Lung (tissue), 12 donors: ENCODE data around the gene PRPF8. TPM values are rescaled to one million over a fixed set of nuclear protein-coding genes. Genes with fewer than 3 reads are reported as not detected.

Experiments used
- ATAC-seq: fragments of 200-7000 bp; cut with Tn5 transposase; one replicate; pipeline ENCODE4 v1.9.1; 2020; ENCODE audit warnings: moderate number of reproducible peaks; ENCODE audit not compliant: insufficient read depth, low FRiP score
- DNase-seq, 3 donors: peaks; one replicate each; pipeline ENCODE4 v3.0.0-alpha.2; 2013 to 2017
- H3K27ac ChIP-seq, 2 donors: one replicate each; pipeline ENCODE4 v1.5.1; 2013; ENCODE audit warnings: mild to moderate bottlenecking in 2 of 2, moderate library complexity in 2 of 2, control low read depth in 1 of 2, inconsistent platforms in 1 of 2, low read depth in 1 of 2, low read length in 1 of 2
- H3K27me3 ChIP-seq, 3 donors: one replicate each; pipeline ENCODE4 v1.5.1; 2013; ENCODE audit warnings: low read length in 2 of 3; ENCODE audit not compliant: control insufficient read depth in 3 of 3, insufficient read depth in 3 of 3
- H3K36me3 ChIP-seq, 4 donors: one replicate each; pipeline ENCODE4 v1.5.1; 2013; ENCODE audit warnings: low read length in 4 of 4, mild to moderate bottlenecking in 1 of 4, moderate library complexity in 1 of 4; ENCODE audit not compliant: control insufficient read depth in 4 of 4, insufficient read depth in 4 of 4
- H3K4me1 ChIP-seq, 5 donors: one replicate each; pipeline ENCODE4 v1.5.1; 2013; ENCODE audit warnings: low read length in 5 of 5, mild to moderate bottlenecking in 2 of 5, moderate library complexity in 1 of 5; ENCODE audit not compliant: control insufficient read depth in 5 of 5, insufficient read depth in 5 of 5
- H3K4me3 ChIP-seq: one replicate; pipeline ENCODE4 v1.5.1; 2013; ENCODE audit warnings: mild to moderate bottlenecking, control low read depth, moderate library complexity
- H3K9ac ChIP-seq, 2 donors: one replicate each; pipeline ENCODE4 v1.5.1; 2013; ENCODE audit warnings: low read length in 2 of 2, control low read depth in 1 of 2; ENCODE audit not compliant: insufficient read depth in 1 of 2
- H3K9me3 ChIP-seq, 4 donors: one replicate each; pipeline ENCODE4 v1.5.1; 2013; ENCODE audit warnings: low read length in 3 of 4, mild to moderate bottlenecking in 1 of 4, moderate library complexity in 1 of 4; ENCODE audit not compliant: control insufficient read depth in 4 of 4, insufficient read depth in 3 of 4
- CTCF ChIP-seq: IDR thresholded peaks from 2 replicates; pipeline ENCODE4 v1.5.1; 2012; ENCODE audit warnings: mild to moderate bottlenecking; ENCODE audit errors: control extremely low read depth, extremely low read depth
- WGBS, 2 donors: extraction: QIAGEN DNeasy Blood & Tissue Kit; methylation state at CpG; one replicate each; pipeline ENCODE4 v1.1.7; 2013; 5-methylcytosine and 5-hydroxymethylcytosine counted together
- polyA plus RNA-seq, 2 donors: library from polyadenylated mRNA; stranded (reverse); fragments of 200-250 nt; gene quantifications; one replicate each; pipeline ENCODE4 v1.2.1, GENCODE V29; 2013
- total RNA-seq, 2 donors: library from RNA; depleted of rRNA in 1 of 2; stranded (reverse); fragments of >200 nt in 1 of 2; gene quantifications; one replicate each; pipeline ENCODE4 v1.2.1, GENCODE V29; 2014 to 2021
- donor health status: control.
- donor health status: control.
- donor health status: Bipolar disorder and iron deficiency.
- donor health status: healthy.
- donor health status: DM: yes; HTN: yes; CAD: no.

Gene PRPF8
- total and polyA plus RNA-seq, 4 donors, result 97.2 to 277 (median 161) TPM

- H3K27ac ChIP-seq, result peak overlapping the region; percentile 87 to 90
- 2 to 3% methylated on average over 44 to 45 of the region's 45 CpGs for WGBS, 2 donors
- ATAC-seq (no peak), DNase-seq (peak in 2 of 3 donors; percentile 42 to 46)
- peaks cover 0 to 7% (median 0%) of the 10 kb centered on the region in 3 donors for H3K27me3 ChIP-seq
- H3K4me1 ChIP-seq, result peaks cover 0 to 27% (median 12%) of the 10 kb centered on the region in 5 donors
- peak overlapping the region; percentile 50 for H3K4me3 ChIP-seq
- peak overlapping the region in 1 of 2 donors; percentile 67 for H3K9ac ChIP-seq
- peaks cover 0 to 2% (median 1%) of the 10 kb centered on the region in 4 donors for H3K36me3 ChIP-seq
- TF ChIP-seq CTCF, result peak; percentile 54
- H3K9me3 ChIP-seq, result no peaks in the 10 kb centered on the region
These were observed 55.0 kb downstream of the PRPF8 start for GRCh38 chr17:1629504-1630310.

DNA sequence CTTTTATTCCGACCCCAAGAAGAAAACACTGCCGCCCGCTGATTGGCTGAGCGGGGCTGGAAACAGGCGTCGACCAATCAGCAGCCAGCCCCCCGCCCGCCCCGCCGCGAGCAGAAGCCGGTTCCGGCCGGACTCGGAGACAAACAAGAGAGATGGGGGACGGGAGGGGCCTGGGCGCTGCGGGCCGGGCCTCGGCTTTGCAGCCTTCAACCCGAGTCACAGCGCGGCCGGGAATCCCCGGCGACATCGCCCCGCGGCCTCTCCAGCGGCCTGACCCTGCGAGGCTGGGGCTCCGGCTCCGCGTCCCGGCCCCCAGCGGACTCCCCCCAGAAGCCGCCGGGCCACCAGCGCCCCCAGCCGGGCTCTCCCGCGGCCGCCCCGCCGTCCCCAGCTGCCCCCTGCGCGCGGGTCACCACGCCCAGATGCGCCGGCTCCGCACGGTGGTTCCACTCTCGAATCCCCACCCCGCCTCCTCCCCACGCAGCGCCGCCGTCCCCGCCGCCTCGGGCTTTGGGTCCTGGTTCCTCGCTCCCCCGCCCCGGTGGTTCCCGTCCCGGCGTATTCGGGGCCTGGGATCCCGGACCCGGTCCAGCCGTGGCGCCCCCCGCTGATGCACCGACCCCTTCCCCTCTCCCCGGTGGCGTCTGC lies 55.7 kb downstream of the PRPF8 start:
- DNase-seq (peak; percentile 97 to 98 (median 98)), ATAC-seq (peak; percentile 88)
- Histone ChIP-seq H3K36me3 (peaks cover 0 to 2% (median 0%) of the 10 kb centered on the region in 4 donors), H3K27ac (peak overlapping the region; percentile 87 to 90), H3K27me3 (peaks cover 0 to 7% (median 0%) of the 10 kb centered on the region in 3 donors), H3K9ac (peak overlapping the region in 1 of 2 donors; percentile 67), H3K4me3 (peak overlapping the region; percentile 66), H3K9me3 (no peaks in the 10 kb centered on the region), H3K4me1 (peaks cover 0 to 27% (median 12%) of the 10 kb centered on the region in 5 donors)
- 1% methylated on average over 61 to 77 of the region's 77 CpGs for WGBS, 2 donors
- TF ChIP-seq CTCF, result peak; percentile 10

GRCh38 chr17:1627982-1628855 lies 56.4 kb downstream of the PRPF8 start, which contains the start of gene SLC43A2:
SLC43A2 (minus strand) TSS chr17:1628834; CDS start chr17:1627874, 960 bp downstream.
- 0 to 1% methylated on average over 66 to 95 of the region's 95 CpGs for WGBS, 2 donors
- peak; percentile 87 to 95 (median 89) for DNase-seq
- Histone ChIP-seq H3K36me3 (peaks cover 0 to 2% (median 0%) of the 10 kb centered on the region in 4 donors), H3K4me1 (peaks cover 0 to 27% (median 12%) of the 10 kb centered on the region in 5 donors), H3K9me3 (no peaks in the 10 kb centered on the region), H3K27me3 (peaks cover 0 to 7% (median 0%) of the 10 kb centered on the region in 3 donors), H3K27ac (peak within 1 kb of the TSS; percentile 87 to 90), H3K4me3 (peak within 1 kb of the TSS; percentile 66), H3K9ac (peak within 1 kb of the TSS in 1 of 2 donors; percentile 67)
- peak; percentile 81 for ATAC-seq
- no peak for TF ChIP-seq CTCF
